PC-3 (cell line): ENCODE results near the gene ADORA2A.

Experiments used
- CTCF ChIP-seq: fragments of 300-600 bp; sonication (generic); conservative IDR thresholded peaks from 2 replicates; pipeline ENCODE4 v1.5.1; 2017; ENCODE audit warnings: antibody characterized with exemption, low read depth, mild to moderate bottlenecking, low read length
- EZH2 ChIP-seq: fragments of 300-600 bp; sonication (generic); IDR thresholded peaks from one replicate; pipeline ENCODE4 v1.6.1; 2017; ENCODE audit warnings: antibody characterized with exemption, mild to moderate bottlenecking, low read length; ENCODE audit not compliant: unreplicated experiment
- EZH2phosphoT487 ChIP-seq: fragments of 300-600 bp; sonication (generic); IDR thresholded peaks from 2 replicates; pipeline ENCODE4 v1.6.1; 2018; ENCODE audit warnings: mild to moderate bottlenecking, antibody characterized with exemption, low read length, borderline replicate concordance

DNA sequence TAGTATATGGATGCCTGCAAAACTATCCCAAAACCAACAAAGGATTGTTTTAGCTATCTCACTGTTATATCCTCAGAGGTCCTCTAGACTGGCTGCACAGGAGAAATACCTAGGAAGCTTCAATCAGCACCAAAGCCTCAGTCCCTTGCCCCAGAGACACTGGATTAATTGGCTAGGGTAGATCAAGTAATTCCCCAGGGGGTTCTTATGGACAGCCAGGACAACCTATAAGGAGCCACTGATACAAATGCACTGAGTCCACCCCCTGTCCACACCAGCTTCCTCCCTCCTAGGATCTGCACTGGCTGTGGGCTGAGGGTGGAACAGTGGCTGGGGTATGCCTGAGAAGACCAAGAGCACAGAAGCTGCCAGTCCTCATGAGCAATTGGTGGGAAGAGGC, 16.3 kb downstream of the ADORA2A start:
- TF ChIP-seq CTCF (no peak), EZH2 (no peak), EZH2phosphoT487 (no peak)
